ENCODE results near the gene EEFSEC. TPM values are rescaled to one million over a fixed set of nuclear protein-coding genes. Genes with fewer than 3 reads are reported as not detected.

EEFSEC gene
- total RNA-seq, 2 donors from 2014 or later = 12.9 to 13.0 TPM

GRCh38 chr3:128235207-128235926, 82.1 kb downstream of the EEFSEC start:
- intact Hi-C loops (cut with DNase I) = no loop called here
- no peak for DNase-seq (ENCODE audit: low spot score)

DNA sequence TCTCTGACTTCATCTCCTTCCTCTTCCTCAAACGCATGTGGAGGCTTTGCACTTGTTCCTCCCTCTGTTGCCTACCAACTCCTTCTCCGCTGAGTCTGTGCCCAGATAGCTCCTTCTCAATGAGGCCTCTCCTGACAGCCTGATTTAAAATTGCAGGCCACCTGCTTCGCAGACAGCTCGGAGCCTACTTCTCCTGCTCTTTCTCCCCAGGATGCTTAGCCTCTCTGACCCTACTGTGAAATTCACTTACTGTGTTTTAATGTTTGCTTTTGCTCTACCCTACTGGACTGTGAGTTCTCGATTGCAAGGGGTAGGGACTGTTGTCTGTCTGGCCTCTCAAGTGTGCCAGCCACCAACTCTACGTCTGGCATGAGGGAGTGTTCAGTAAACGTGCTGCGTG, 83.4 kb downstream of the EEFSEC start:
- intact Hi-C loops (cut with DNase I) = no loop called here
- DNase-seq (ENCODE audit: low spot score) = no peak

DNA sequence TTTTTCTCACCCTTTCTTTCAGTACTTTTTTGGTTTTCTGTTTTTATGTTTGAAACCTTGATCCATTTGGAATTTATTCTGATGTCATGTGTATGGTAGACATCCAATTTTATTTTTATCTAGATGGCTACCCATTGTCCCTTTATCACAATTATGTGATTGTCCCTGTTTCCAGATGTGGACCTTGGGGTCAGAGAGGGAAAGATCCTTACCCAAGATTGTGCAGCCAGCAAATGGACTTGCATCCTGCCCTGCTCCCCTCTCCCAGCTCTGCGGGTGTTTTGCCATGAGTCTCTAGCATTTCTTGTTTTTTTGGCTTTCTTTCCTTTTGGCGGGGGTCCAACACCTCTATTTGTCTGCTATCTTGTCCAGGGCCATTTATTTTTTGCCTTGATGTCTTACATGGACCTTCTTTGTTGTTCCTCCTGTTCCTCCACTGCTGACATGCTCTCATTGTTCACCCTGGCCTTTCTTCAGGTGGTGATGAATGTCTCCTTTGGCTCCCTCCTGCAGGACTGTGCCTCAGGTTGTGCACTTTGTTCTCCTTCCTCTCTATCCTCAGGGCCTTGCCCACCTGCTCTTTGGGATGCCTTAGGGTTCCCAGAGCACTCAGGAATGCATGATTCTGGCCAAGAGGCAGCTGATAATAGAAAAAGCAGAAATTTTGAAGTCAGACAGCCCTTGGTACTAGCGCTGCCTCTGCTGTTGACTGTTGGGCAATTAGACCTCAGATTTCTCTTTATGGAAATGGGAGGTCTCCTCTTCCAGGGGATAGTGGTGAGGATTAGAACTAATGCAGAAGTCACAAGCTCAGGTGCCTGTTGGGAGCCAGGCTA, 84.3 kb downstream of the EEFSEC start:
- DNase-seq (ENCODE audit: low spot score) = no peak
- intact Hi-C loops (cut with DNase I) = no loop called here

DNA sequence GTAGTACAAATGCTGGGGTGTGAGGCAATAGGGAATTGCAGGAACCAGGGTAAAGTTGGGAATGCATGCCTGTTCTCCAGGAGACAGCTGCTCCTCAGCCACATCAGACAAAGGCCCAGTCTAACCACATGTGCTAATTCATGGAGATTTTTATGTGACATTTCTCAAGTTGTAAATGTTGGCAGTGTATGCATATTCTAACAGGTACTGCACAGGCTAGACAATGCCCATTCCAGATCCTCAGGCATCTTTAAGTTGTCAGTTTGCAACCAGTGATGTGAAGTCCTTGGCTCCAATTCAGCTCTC, 84.9 kb downstream of the EEFSEC start:
- no peak for DNase-seq (ENCODE audit: low spot score)
- intact Hi-C loops (cut with DNase I) = no loop called here

DNA sequence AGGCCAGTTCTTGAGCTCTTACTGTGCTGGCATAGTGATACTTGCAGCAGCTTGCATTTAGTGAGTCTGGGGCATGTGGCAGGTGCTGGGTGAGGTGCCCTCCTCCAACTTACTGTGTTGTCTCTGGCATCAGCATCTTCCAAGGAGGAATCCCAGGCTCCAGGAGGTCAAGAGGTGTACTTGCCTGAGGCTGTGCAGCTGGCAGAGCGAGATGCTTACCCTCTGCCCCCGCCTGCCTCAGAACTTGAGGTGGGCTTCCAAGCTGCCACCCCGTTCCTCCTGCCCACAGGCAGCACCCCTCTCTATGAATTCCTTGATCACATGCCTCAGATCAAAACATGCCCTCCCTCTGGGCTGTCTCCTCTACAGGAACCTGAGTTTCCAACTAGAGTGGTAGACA, 86.0 kb downstream of the EEFSEC start:
- intact Hi-C loops (cut with DNase I) = no loop called here
- no peak for DNase-seq (ENCODE audit: low spot score)

DNA sequence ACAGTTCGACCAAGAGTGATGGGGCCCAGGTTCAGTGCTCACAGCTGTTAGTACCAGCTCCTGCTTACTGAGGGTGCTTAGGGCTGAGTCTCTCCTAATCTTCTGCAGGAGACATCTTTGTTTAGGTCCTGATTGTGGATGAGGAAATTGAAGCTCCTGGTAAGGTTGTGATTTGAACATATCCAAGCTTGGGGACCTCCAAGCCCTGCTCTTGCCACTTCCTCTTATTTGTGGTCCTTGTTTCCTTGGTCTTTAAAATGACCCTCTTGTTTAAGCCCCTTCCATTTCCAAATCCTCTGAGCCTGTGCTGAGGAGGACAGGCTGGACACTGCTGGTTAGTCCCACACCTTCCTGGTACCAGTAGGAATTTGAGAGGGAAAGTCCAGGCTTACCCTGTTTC, 87.0 kb downstream of the EEFSEC start:
- intact Hi-C loops (cut with DNase I) = no loop called here
- no peak for DNase-seq (ENCODE audit: low spot score)

DNA sequence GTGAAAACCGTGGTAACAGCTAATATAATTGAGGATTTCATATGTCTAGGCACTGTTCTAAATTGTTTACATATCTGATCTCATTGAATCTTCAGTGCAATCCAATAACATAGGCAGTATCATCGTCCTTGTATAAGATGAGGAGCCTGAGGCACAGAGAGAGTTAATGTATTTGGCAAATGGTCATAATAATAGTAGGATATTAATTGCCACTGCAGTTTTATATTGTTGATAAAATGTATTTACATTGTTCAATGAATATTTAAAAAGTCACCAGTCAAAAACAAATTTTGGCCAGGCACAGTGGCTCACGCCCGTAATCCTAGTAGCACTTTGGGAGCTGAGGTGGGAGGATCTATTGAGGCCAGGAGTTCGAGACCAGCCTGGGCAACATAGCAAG, 88.5 kb downstream of the EEFSEC start:
- intact Hi-C loops (cut with DNase I) = no loop called here
- DNase-seq (ENCODE audit: low spot score) = no peak

- no peak for DNase-seq (ENCODE audit: low spot score)
- intact Hi-C loops (cut with DNase I) = no loop called here
These were observed 89.7 kb downstream of the EEFSEC start for GRCh38 chr3:128242818-128243601.

- intact Hi-C loops (cut with DNase I) = no loop called here
- no peak for DNase-seq (ENCODE audit: low spot score)
These were observed 90.6 kb downstream of the EEFSEC start for GRCh38 chr3:128243602-128244504.

DNA sequence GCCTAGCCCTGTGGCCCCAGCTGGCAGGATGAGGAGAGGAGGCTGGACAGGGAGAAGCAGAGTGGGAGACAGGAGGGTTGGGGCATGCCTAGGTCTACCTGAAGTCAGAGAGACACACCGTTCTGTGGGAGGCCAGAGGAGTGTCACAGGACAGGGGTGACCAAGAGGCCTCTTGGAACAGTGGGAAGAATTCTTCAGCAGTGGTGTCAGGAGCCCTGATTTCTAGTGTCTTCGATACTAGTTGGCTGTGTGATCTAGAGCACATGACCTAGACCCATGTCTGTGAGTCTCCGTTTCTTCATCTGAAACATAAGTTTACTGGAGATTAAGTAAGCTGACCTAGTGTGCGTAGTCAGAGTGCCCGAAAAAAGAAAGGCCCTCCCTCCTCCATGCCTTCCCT, 92.2 kb downstream of the EEFSEC start:
- intact Hi-C loops (cut with DNase I) = no loop called here
- no peak for DNase-seq (ENCODE audit: low spot score)

DNA sequence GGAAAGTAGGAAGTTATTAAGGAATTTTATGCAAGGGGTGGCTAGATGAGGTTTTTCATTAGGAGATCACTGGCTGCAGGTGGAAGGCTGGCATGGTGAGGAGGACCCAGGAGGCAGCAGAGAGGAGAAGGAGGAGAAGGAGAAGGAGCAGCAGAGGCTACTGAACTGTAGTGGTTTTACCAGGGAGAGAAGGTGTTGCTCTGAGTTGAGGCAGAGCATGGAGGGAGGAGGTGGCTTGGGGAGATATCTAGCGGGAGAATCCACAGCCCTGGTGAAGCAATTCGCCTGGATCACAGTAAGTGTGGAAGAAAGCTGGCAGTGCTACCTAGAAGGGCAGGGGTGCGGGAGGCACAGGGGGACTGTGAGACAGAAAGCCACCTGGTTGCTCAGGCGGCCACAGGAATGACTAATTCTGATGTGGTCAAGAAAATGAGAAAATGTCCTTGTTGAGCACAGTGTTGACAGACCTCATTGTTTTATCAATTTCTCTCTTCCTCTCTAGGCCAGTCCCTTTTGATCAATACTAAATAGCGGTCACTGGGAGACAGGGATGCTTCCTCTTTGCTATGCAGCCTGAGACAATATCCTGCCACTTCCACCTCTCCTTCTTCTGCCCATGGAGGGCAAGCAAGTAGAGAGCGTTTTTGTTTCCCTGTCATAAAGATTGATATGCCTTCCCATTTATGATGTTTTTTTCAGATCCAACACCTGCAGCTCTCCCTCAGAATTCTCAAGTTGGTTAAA, 94.6 kb downstream of the EEFSEC start:
- intact Hi-C loops (cut with DNase I) = no loop called here
- DNase-seq (ENCODE audit: low spot score) = no peak

DNA sequence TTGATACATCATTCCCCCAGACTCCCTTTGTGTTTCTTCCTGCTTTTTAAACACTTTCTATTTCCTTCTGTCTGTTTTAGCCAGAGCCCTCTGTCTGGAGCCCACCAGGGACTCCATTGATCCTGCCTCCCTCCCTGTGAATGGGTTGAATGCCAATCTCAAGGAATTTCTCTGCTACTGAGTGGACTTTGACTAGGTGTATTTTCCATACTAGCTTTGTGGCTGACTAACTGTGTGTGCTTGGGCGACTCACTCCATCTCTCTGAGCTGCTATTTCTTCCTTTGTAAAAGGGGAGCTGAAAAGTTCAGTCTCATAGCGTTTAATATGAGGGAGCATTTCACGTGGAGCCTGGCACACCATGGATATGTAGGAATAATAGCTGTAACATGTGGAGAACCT, 98.8 kb downstream of the EEFSEC start:
- intact Hi-C loops (cut with DNase I) = no loop called here
- no peak for DNase-seq (ENCODE audit: low spot score)

- intact Hi-C loops (cut with DNase I) = no loop called here
These were observed 99.9 kb downstream of the EEFSEC start for GRCh38 chr3:128253150-128253549.

DNA sequence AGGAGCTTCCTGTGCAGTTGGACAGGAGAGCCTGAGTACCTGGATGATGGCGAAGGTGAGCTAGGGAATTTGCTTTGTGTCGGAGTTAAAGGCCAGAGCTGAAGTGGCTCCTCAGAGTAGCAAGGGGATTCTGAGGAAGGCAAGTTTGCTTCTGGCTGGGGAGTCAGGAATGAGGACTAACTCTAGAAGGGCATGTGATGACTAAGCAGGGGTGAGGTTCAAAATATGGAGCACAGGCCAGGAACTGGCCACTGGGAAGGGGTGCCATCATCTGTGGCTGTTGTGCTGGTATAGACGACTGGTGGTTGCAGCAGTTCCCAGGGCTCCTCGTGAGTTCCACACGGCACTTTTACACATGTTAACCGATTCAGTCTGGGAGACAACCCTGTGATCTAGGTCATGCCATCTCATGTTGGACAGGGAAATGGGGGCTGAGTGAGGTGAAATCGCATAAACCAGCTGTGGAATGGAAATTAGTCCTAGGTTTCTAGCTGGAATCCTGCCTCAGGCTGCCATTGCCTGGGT, 100.8 kb downstream of the EEFSEC start:
- intact Hi-C loops (cut with DNase I) = no loop called here
- no peak for DNase-seq (ENCODE audit: low spot score)

More at GRCh38 chr3:128253150-128253549, 99.9 kb downstream of the EEFSEC start:
- DNase-seq (ENCODE audit: low spot score) = no peak

- intact Hi-C loops (cut with DNase I) = no loop called here
- DNase-seq (ENCODE audit: low spot score) = no peak
These were observed 101.7 kb downstream of the EEFSEC start for GRCh38 chr3:128254967-128255366.

GRCh38 chr3:128256131-128256530, 102.8 kb downstream of the EEFSEC start:
- no peak for DNase-seq (ENCODE audit: low spot score)
- intact Hi-C loops (cut with DNase I) = no loop called here

DNA sequence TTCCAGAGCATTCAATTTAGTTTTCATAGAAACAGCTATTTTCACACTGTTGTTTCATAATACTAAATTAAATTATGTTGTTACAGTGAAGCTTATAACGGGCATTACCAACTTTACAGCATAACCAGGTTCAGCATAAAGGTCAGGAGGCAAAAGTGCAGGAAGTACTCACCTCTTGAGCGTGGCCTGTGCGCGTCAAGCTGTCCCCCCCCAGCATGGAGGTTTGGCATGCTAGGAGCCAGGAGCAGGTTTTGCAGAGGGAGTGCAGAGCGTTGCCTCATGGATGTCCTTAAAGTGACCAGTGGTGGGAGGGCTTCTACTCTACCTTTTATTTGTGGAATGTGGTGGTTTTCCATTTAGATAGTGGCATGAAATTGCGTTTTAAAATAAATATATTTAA, 104.4 kb downstream of the EEFSEC start:
- DNase-seq (ENCODE audit: low spot score) = no peak
- intact Hi-C loops (cut with DNase I) = no loop called here

GRCh38 chr3:128260275-128260674, 107.0 kb downstream of the EEFSEC start:
- DNase-seq (ENCODE audit: low spot score) = no peak
- intact Hi-C loops (cut with DNase I) = no loop called here
